ENCODE measurements around the gene TMTC2.

TMTC2 gene

DNA sequence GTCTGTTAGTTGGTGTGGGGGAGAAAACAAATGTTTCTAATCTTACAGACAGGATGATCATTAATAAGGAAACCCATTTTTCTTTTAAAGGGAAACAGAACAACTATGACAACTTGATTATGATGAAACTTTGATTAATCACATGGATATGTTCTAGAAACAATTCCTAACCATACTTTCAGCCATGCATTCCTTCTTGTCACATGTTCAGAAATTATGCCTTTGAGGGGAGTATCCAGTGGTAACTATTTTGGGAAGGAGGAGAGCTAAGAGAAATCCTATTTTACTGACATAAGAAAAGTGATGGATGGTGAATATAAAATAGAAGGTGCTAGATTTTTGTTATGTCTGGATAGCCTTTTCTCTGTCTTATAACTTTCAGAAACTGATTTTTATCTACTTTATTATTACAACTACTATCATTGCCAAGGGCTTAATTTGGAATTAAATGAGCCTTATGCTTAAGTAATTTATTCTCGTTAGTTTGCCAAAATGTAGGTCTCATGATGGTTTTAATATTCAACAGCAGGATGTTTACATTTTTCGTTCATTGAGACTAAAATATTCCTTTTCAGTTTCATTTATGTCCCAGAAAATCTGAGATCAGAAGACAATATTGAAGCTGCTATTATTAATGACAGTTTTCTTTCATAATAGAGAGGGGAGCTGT, 200.1 kb downstream of the TMTC2 start:
- no peak for DNase-seq (ENCODE audit: low read depth)

GRCh38 chr12:82893896-82894295, 207.2 kb downstream of the TMTC2 start:
- DNase-seq (ENCODE audit: low read depth), result no peak

GRCh38 chr12:82896277-82896676, 209.6 kb downstream of the TMTC2 start:
- no peak for DNase-seq (ENCODE audit: low read depth)

GRCh38 chr12:82896979-82897378, 210.3 kb downstream of the TMTC2 start:
- no peak for DNase-seq (ENCODE audit: low read depth)

GRCh38 chr12:82898441-82898840, 211.7 kb downstream of the TMTC2 start:
- no peak for DNase-seq (ENCODE audit: low read depth)

DNA sequence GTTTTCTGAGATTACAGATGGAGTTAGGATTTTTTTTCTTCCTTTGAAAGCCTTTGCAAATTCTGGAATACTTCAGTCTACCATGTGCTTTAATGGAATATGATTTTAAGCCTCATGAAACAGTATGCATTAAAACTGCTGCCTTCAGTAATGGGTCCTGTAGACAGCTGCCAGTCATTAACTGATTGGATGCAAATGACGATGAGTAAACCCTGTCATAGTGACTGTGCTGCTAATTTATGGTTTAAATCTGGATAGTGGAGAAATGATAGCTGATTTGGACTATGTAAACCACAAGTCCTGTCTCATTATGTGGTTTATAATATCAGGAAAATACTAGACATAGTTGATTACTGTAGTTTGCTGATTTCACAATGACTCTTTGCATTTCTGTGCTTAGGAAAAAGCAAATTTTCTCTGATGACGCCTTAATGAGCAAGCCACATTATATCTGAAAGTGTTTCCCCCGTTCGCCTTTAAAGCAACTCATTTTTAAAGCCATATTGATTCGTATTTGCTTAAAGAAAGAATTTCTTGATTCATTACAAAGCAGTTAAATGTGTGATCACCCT, 217.6 kb downstream of the TMTC2 start:
- DNase-seq (ENCODE audit: low read depth), result no peak

DNA sequence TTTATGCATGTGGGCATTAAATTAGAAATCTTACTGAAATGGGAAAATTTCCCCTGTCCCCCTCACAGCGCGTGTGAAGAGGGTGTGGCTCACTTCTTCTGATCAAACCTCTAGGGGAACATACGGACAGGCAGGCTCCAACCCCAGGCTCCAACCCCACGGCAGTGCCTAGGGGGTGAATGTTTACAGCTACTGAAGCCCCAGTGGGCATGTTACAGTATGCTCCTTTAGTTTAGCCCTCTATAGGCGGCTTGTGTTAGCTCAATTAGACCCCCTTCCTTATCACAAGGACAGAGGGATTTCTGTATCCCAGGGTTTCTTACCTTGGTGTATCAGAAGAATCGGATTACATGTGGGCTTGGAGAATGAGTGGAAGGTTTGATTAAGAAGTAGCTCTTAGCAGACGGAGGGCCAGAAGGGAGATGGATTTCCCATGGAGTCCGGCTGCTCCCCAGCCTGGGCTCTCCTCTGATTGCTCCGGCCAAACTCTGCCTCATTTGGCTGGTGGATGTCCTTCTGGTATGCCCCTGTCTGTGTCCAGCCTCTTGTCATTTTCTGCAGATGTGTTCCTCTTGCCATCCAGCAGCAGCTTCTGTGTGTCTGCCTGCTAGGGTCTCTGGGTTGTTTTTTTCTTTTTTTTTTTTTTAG, 223.7 kb downstream of the TMTC2 start:
- no peak for DNase-seq (ENCODE audit: low read depth)

DNA sequence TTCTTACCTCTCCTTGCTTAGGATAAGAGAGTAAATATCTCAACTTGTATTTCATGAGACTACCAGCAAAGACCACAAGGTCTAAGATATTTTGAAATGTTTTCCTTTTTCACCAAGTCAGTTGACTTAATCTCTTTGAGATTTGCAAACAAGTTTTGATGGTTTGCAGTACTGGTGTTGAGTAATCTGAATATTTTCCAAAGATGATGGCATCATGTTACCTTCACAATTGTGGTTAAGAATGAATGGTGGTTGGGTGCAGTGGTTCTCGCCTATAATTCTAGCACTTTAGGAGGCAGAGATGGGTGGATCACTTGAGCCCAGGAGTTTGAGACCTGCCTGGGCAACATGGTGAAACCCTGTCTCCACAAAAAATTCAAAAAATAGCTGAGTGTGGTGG, 225.7 kb downstream of the TMTC2 start:
- no peak for DNase-seq (ENCODE audit: low read depth)

- no peak for DNase-seq (ENCODE audit: low read depth)
Measured at GRCh38 chr12:82919388-82920054, 232.8 kb downstream of the TMTC2 start.

- DNase-seq (ENCODE audit: low read depth), result no peak
Measured at GRCh38 chr12:82923935-82924334, 237.2 kb downstream of the TMTC2 start.

DNA sequence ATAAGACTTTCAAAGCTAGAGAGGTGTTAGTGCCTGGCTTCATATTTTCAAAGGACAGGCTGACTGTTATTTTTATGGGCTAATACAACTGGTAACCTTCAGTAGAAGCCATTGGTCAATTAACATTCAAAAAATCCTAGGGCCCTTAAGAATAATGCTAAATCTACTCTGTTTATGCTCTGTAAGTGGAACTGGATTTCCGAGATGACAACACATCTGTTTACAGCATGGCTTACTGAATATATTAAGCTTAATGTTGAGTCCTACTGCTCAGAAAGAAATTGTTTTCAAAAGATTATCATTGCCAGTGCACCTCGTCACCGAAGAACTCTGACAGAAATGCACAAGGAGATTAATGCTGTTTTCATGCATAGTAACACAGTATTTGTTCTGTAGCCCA, 239.9 kb downstream of the TMTC2 start:
- DNase-seq (ENCODE audit: low read depth), result no peak

GRCh38 chr12:82930301-82930700, 243.6 kb downstream of the TMTC2 start:
- no peak for DNase-seq (ENCODE audit: low read depth)

GRCh38 chr12:82931349-82932116, 244.8 kb downstream of the TMTC2 start:
- DNase-seq (ENCODE audit: low read depth), result no peak

- no peak for DNase-seq (ENCODE audit: low read depth)
Measured at GRCh38 chr12:82937151-82937550, 250.4 kb downstream of the TMTC2 start.

GRCh38 chr12:82942521-82942920, 255.8 kb downstream of the TMTC2 start:
- DNase-seq (ENCODE audit: low read depth), result no peak

DNA sequence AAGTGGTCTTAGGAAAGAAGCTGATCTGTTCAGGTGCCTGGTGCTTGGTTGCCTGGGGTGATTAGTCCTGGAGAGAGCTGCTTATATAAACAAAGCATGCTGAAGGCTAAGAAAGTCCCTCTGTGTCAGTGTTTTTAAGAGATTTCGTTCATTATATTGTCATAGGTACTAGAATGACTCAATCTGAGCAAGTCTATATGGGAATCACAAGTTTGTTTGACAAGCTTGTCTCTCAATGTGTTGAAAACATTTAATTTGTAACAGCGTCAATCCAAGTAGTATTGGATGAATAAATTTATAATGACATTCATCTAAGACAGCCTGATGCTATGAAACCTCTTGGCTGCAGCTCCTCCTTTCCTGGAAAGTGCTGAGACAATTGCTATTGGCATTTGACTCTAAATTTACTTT, 256.3 kb downstream of the TMTC2 start:
- no peak for DNase-seq (ENCODE audit: low read depth)

DNA sequence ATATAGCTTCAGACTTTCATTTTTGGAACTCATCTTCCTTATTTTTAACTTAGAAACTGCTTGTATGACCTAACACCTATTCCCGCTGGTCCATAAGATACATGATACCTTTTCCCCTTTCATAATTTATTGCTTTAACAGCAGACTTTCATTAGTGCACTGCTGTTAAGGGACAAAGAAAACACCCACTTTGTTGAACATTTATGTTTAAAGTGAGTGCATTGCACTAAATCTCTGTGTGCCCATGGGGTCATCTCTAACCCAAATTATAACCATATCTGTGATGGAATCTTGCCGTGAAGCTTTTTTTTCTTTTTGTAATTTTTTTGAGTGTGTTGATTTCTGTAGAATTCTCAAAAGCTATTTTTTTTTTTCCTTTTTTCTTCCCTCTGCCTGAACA, 261.8 kb downstream of the TMTC2 start:
- DNase-seq (ENCODE audit: low read depth), result no peak

- DNase-seq (ENCODE audit: low read depth), result no peak
Measured at GRCh38 chr12:82950356-82950755, 263.6 kb downstream of the TMTC2 start.

DNA sequence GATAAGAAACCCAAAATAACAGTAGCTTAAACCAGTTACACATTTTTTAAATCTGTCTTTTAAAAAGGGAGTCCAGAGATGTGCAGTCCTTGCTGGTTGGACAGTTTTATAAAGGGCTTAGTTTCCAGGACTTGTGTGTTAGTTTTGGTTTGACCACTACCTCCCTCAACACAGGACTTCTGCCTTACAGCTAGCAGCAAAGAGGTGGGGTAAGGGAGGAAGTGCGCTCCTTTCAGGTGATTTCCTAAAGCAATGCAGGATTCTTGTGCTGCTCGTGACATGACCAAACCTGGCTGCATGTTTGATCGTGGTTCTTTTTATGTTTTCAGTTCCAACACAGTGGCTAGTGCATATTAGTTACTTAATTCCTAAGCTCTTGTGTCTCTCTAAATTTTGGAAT, 266.2 kb downstream of the TMTC2 start:
- DNase-seq (ENCODE audit: low read depth), result no peak

DNA sequence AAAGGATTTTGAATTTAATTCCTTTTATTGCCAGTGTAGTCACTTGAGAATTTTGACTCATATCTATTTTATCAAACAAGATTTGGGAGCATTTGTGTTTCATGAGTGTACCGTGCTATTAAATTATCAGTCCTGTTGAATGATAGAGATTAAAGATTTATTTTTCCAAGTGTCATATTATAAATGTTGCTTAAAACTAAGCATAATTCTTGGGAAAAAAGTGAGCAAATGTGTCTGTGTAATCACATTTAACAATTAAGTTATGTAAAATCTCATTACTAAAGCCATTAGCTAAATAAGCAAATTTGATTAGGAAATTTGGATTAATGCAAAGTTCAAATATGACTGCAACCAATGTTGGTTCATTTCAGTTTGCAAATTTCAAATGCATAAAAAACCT, 266.7 kb downstream of the TMTC2 start:
- DNase-seq (ENCODE audit: low read depth), result no peak

DNA sequence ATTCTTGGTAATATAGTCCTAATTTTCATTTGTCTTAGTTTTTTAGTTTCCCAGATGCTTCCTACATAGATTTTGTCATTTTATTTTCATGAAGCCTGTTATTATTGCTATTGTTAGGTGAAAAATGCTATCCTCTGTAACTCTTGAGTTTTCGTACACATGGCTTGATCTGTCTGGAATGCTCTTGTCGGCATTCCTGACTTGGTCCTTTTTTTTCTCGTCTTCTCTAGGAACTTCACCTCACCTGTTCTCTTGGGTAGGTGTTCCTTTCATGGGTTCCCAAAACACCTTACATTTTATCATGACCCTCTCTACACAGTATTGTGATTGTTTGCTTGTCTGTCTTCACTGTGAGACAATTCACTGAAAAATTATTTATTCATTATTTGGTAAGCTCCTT, 267.4 kb downstream of the TMTC2 start:
- no peak for DNase-seq (ENCODE audit: low read depth)

DNA sequence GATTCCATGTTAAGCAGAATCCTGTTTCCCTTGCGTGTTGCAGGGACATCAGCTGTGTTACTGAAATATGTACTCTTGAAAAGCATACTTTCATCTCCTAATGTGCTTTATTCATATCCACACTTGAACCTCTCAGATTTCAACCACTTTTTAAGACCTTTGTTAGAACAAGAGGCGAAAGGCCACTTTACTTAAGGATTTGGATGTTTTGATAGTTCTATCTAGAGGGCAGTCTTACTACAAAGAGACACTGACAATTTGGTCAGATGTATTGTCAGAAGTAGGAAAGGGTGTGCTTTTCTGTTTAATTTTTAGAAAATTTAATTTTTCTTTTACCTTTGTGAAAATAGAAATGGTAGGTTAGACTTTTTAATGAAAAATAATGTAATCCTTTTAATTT, 267.9 kb downstream of the TMTC2 start:
- no peak for DNase-seq (ENCODE audit: low read depth)

Measured in stimulated activated CD8-positive, alpha-beta memory T cell treated with anti-CD3 and anti-CD28 coated beads, Interleukin-15, amount 100 ng/mL, for 1 hour (primary cell).